ENCODE measurements around the gene SYVN1. TPM values are rescaled to one million over a fixed set of nuclear protein-coding genes. Genes with fewer than 3 reads are reported as not detected.

The SYVN1 gene
- polyA plus RNA-seq, 2 of the 4 experiments (the other 2 are of a cell fraction) = 21.4 to 25.1 TPM

- no peak for DNase-seq (ENCODE audit: low read depth in 1 of 2, low spot score in 1 of 2)
- ATAC-seq = no peak
- TF ChIP-seq NFE2L2 (conservative IDR thresholded peaks at IDR 0.05; ENCODE audit: low read length) (no peak), SMC3 (IDR thresholded peaks at IDR 0.05) (no peak), REST (IDR thresholded peaks at IDR 0.05) (no peak), HES2 (IDR thresholded peaks at IDR 0.05) (no peak), ZNF302 (CRISPR knock-in tag; IDR thresholded peaks at IDR 0.05) (no peak), E2F6 (IDR thresholded peaks at IDR 0.05; ENCODE audit: borderline replicate concordance, low read depth) (no peak), BCL3 (IDR thresholded peaks at IDR 0.05) (no peak), ESRRA (IDR thresholded peaks at IDR 0.05; ENCODE audit: borderline replicate concordance, low read length) (no peak), ZSCAN20 (CRISPR knock-in tag; IDR thresholded peaks at IDR 0.05) (no peak), NPAS2 (CRISPR knock-in tag; IDR thresholded peaks at IDR 0.05; ENCODE audit: borderline replicate concordance) (no peak), HEYL (CRISPR knock-in tag; IDR thresholded peaks at IDR 0.05) (no peak), MYC (IDR thresholded peaks at IDR 0.05; ENCODE audit: borderline replicate concordance, low read length) (no peak), HOXA7 (CRISPR knock-in tag; IDR thresholded peaks at IDR 0.05) (no peak), EHMT2 (IDR thresholded peaks at IDR 0.05; ENCODE audit: low read depth) (no peak), JUN (IDR thresholded peaks at IDR 0.05) (no peak), GATA3 (IDR thresholded peaks at IDR 0.05; ENCODE audit: borderline replicate concordance) (no peak)
- ChIA-PET CTCF (interaction anchor here (1.1 to 1.3 kb wide), 3 partner anchors 9 to 12 kb away, joined by 3 to 4 read pairs (median 4); no protein-coding TSS in a partner anchor), POLR2A (no interaction called here)
- Histone ChIP-seq H3K9me3 (no peaks in the 10 kb centered on the region), H3K4me1 (peaks cover 2% of the 10 kb centered on the region), H3K27ac (no peak overlapping the region), H3K4me3 (no peak overlapping the region), H3K4me2 (no peak overlapping the region)
- 94% methylated on average over 3 of the region's 3 CpGs for WGBS (ENCODE audit: missing lambda C conversion rate)
- FAIRE-seq = no peak
These were observed 21.9 kb upstream of the SYVN1 start for GRCh38 chr11:65156256-65156655.

- H3K27ac ChIP-seq = no peak overlapping the region; a peak in 1 of 6 replicates
- H3K4me2 ChIP-seq = no peak overlapping the region
- FAIRE-seq (no peak), DNase-seq (ENCODE audit: low read depth in 1 of 2, low spot score in 1 of 2) (no peak), ATAC-seq (no peak)
- WGBS (ENCODE audit: missing lambda C conversion rate) = 84% methylated on average over 2 of the region's 2 CpGs
- H3K9me3 ChIP-seq = peaks cover 8% of the 10 kb centered on the region
- no peak overlapping the region for H3K4me3 ChIP-seq
- H3K4me1 ChIP-seq = peaks cover 19% of the 10 kb centered on the region
- TF ChIP-seq ZC3H11A (IDR thresholded peaks at IDR 0.05) (no peak), CHD2 (IDR thresholded peaks at IDR 0.05; ENCODE audit: low read length, partially characterized antibody) (no peak), PHF8 (IDR thresholded peaks at IDR 0.05; ENCODE audit: borderline replicate concordance, low read depth) (no peak), ZSCAN20 (CRISPR knock-in tag; IDR thresholded peaks at IDR 0.05) (no peak), EHF (CRISPR knock-in tag; IDR thresholded peaks at IDR 0.05) (no peak), ZNF302 (CRISPR knock-in tag; IDR thresholded peaks at IDR 0.05) (no peak), MYC (IDR thresholded peaks at IDR 0.05; ENCODE audit: borderline replicate concordance, low read length) (no peak), CEBPB (IDR thresholded peaks at IDR 0.05) (no peak), USF2 (IDR thresholded peaks at IDR 0.05) (no peak), MAZ (IDR thresholded peaks at IDR 0.05; ENCODE audit: borderline replicate concordance, low read depth, low read length) (no peak), ELK1 (IDR thresholded peaks at IDR 0.05; ENCODE audit: low read depth, low read length) (no peak), FOSL2 (IDR thresholded peaks at IDR 0.05) (no peak), FOSL2 (CRISPR knock-in tag; IDR thresholded peaks at IDR 0.05) (no peak), POLR2AphosphoS2 (conservative IDR thresholded peaks at IDR 0.05; ENCODE audit: low read length) (no peak), HOXA7 (CRISPR knock-in tag; IDR thresholded peaks at IDR 0.05) (no peak), RNF2 (IDR thresholded peaks at IDR 0.05; ENCODE audit: borderline replicate concordance, low read depth) (no peak), POLR2A (IDR thresholded peaks at IDR 0.05; ENCODE audit: low read length) (no peak)
- ChIA-PET CTCF (interaction anchor here (0.9 to 2.1 kb wide), 4 partner anchors 29 to 107 kb away, joined by 3 to 6 read pairs (median 6); partner anchors contain the start of genes CAPN1 and ZNHIT2), POLR2A (no interaction called here)
These were observed 17.8 kb upstream of the SYVN1 start for GRCh38 chr11:65152122-65152521.
